ENCODE measurements around the gene ZNF701. TPM values are rescaled to one million over a fixed set of nuclear protein-coding genes. Genes with fewer than 3 reads are reported as not detected.
"Not testable (repeated sequence)": the region's sequence is repeated elsewhere in the genome, so short reads cannot be mapped to it uniquely, and the experiment has no call there.

ZNF701 gene
- total and polyA plus RNA-seq, 2 of the 13 experiments (the other 11 are each of a cell fraction or from before 2014, with no cell fraction given) = 4.5 to 6.3 TPM

DNA sequence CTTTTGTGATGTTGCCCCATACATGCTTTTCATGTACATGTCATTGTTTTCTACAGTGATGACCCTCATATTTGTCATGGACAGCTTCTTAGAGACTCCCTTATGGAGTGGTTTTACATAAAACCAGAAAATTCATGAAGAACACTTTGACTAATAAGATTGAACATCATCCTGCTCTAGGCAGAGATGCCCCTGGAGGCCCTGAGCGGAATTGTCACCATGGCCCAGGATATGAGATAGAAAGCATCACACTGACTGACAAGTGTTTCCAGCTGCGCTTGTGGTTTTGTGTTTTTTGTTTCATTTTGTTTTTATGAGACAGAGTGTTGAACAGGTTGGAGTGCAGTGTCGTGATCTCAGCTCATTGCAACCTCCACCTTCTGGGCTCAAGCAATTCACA lies 22.2 kb downstream of the ZNF701 start:
- POLR2A ChIA-PET = no interaction called here
- ATAC-seq = no peak
- DNase-seq (ENCODE audit: low spot score) = no peak
- H2AFZ ChIP-seq (ENCODE audit: low read length) = no peak overlapping the region
- TF ChIP-seq ZFP37 (CRISPR knock-in tag; IDR thresholded peaks at IDR 0.05; ENCODE audit: borderline replicate concordance) (no peak), ZSCAN12 (CRISPR knock-in tag; IDR thresholded peaks at IDR 0.05) (no peak), GABPB1 (CRISPR knock-in tag; IDR thresholded peaks at IDR 0.05) (no peak), ZSCAN9 (CRISPR knock-in tag; IDR thresholded peaks at IDR 0.05; ENCODE audit: borderline replicate concordance) (no peak), ARNTL (CRISPR knock-in tag; IDR thresholded peaks at IDR 0.05) (no peak), NCOR1 (IDR thresholded peaks at IDR 0.05; ENCODE audit: borderline replicate concordance, low read length) (no peak), NRL (CRISPR knock-in tag; IDR thresholded peaks at IDR 0.05; ENCODE audit: borderline replicate concordance) (no peak), ZNF451 (CRISPR knock-in tag; IDR thresholded peaks at IDR 0.05) (no peak), ZSCAN22 (CRISPR knock-in tag; IDR thresholded peaks at IDR 0.05) (no peak), SMARCE1 (IDR thresholded peaks at IDR 0.05; ENCODE audit: borderline replicate concordance) (no peak)
- H3K4me3 ChIP-seq (replicated peaks in 1 of 3; ENCODE audit: insufficient read depth in 1 of 3, low read depth in 2 of 3, low read length in 3 of 3) = no peak overlapping the region
- H3K9ac ChIP-seq (ENCODE audit: insufficient read depth, low read depth, low read length) = no peak overlapping the region
- in situ Hi-C loops (cut with HindIII; ENCODE audit: extremely low pct_ligation_motif_present, low pct_unique_long_range_greater_than_20kb) (no loop called here), intact Hi-C loops (cut with micrococcal nuclease; ENCODE audit: unreplicated experiment) (no loop called here)
- H3K27ac ChIP-seq (ENCODE audit: extremely low read length, insufficient read depth, low read length) = no peak overlapping the region
- no TSS peak for BruUV-seq (replicated peaks)
- no peak overlapping the region for H3K4me2 ChIP-seq (ENCODE audit: low read depth, low read length)
- H3K36me3 ChIP-seq (replicated peaks in 1 of 2; ENCODE audit: control insufficient read depth in 1 of 2, insufficient read depth in 2 of 2, low read length in 2 of 2) = no peaks in the 10 kb centered on the region; a peak in 1 of 5 replicates
- H3K79me2 ChIP-seq (ENCODE audit: insufficient read depth, low read length) = no peaks in the 10 kb centered on the region
- H4K20me1 ChIP-seq (ENCODE audit: insufficient read depth, low read length) = no peaks in the 10 kb centered on the region
- peaks cover 41% of the 10 kb centered on the region for H3K9me3 ChIP-seq (ENCODE audit: low read length)
- H3K27me3 ChIP-seq (ENCODE audit: control insufficient read depth in 1 of 2, insufficient read depth in 2 of 2, low read length in 2 of 2) = no peaks in the 10 kb centered on the region
- no peaks in the 10 kb centered on the region for H3K4me1 ChIP-seq (ENCODE audit: insufficient read depth, low read length)
- no peak for FAIRE-seq
- CTCF ChIA-PET (ENCODE audit: low intra/inter-chr PET ratio, low total read pairs) = no interaction called here
- WGBS (ENCODE audit: low lambda C conversion rate) = 44% methylated on average over 3 of the region's 3 CpGs

- H3K4me3 ChIP-seq (replicated peaks in 1 of 3; ENCODE audit: insufficient read depth in 1 of 3, low read depth in 2 of 3, low read length in 3 of 3); H3K4me1 ChIP-seq (ENCODE audit: insufficient read depth, low read length); BruUV-seq (replicated peaks); H3K4me2 ChIP-seq (ENCODE audit: low read depth, low read length); ATAC-seq; H2AFZ ChIP-seq (ENCODE audit: low read length); in situ Hi-C loops (cut with HindIII; ENCODE audit: extremely low pct_ligation_motif_present, low pct_unique_long_range_greater_than_20kb); POLR2A ChIA-PET; H3K36me3 ChIP-seq (replicated peaks in 1 of 2; ENCODE audit: control insufficient read depth in 1 of 2, insufficient read depth in 2 of 2, low read length in 2 of 2); H3K79me2 ChIP-seq (ENCODE audit: insufficient read depth, low read length); intact Hi-C loops (cut with micrococcal nuclease; ENCODE audit: unreplicated experiment); H4K20me1 ChIP-seq (ENCODE audit: insufficient read depth, low read length); FAIRE-seq; DNase-seq (ENCODE audit: low spot score); H3K27me3 ChIP-seq (ENCODE audit: control insufficient read depth in 1 of 2, insufficient read depth in 2 of 2, low read length in 2 of 2); H3K27ac ChIP-seq (ENCODE audit: extremely low read length, insufficient read depth, low read length); H3K9ac ChIP-seq (ENCODE audit: insufficient read depth, low read depth, low read length); CTCF ChIA-PET (ENCODE audit: low intra/inter-chr PET ratio, low total read pairs): not testable (repeated sequence)
- no CpG with 5 or more reads among the region's 25 CpGs for WGBS (ENCODE audit: low lambda C conversion rate)
- H3K9me3 ChIP-seq (ENCODE audit: low read length) = peaks cover 44% of the 10 kb centered on the region
Observed at GRCh38 chr19:52593441-52593840, 23.4 kb downstream of the ZNF701 start.

Measured in HepG2 (cell line).